GM20000 (cell line): ENCODE data around the gene TXLNA.

Experiments
- DNase-seq: peaks from one replicate; pipeline ENCODE4 v3.0.0; 2012; ENCODE audit warnings: low spot score
- CTCF ChIP-seq: IDR thresholded peaks from 2 replicates; pipeline ENCODE4 v1.5.1; 2012; ENCODE audit warnings: mild to moderate bottlenecking, control low read depth; ENCODE audit errors: extremely low read depth, missing control alignments

The TXLNA gene

GRCh38 chr1:32180186-32181060 is 948 bp downstream of the TXLNA start:
- DNase-seq: peak; percentile 39

GRCh38 chr1:32181065-32181464 is 1.6 kb downstream of the TXLNA start:
- TF ChIP-seq CTCF: no peak
- DNase-seq: no peak

More at GRCh38 chr1:32180186-32181060, 948 bp downstream of the TXLNA start:
- TF ChIP-seq CTCF: no peak

DNA sequence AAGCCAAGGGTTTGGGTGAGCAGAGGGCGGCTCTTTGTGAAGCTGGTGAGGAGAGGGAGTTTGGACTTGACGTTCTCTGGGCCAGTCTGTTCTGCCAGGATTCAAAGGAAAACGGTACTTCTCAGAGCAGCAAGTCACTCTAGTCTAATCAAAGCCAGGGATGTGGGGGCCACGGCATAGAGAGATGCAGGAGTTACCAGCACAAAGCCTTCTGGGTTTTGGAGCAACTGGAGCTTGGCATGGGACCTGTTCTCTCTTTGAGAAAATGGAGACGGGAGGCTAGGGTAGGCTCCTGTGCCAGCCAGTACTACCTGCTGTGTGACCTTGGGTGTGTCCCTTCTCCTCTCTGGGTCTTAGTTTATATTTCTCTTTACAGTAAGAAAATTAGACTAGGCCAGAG is 2.1 kb downstream of the TXLNA start:
- no peak for TF ChIP-seq CTCF

GRCh38 chr1:32182060-32182459 is 2.6 kb downstream of the TXLNA start:
- no peak for DNase-seq
- TF ChIP-seq CTCF: no peak

More for the DNA sequence above, 2.1 kb downstream of the TXLNA start:
- no peak for DNase-seq

DNA sequence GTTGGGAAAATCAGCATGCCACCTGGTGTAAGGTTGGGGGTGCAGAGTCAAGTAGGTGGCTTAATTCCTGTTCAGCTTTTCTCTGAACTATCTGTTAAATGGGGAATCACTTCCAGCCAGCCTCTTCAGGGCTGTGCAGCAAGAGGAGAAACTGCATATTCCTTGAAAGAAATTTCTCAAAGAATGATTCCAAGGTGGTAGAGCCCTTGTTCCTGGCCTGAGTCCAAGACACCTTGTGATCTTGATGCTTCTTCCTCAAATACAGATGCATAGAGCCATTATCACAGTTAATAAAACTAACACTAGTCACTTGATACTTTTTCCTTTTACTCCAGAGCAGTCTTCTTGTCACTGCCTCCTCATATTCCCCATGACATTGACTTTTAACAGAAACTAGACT is 5.2 kb downstream of the TXLNA start:
- TF ChIP-seq CTCF: no peak
- DNase-seq: no peak

- DNase-seq: no peak
These were observed 6.6 kb downstream of the TXLNA start for GRCh38 chr1:32186077-32186476.

More at GRCh38 chr1:32186077-32186476, 6.6 kb downstream of the TXLNA start:
- no peak for TF ChIP-seq CTCF
